ENCODE measurements around the gene TXN2. TPM values are rescaled to one million over a fixed set of nuclear protein-coding genes. Genes with fewer than 3 reads are reported as not detected.
"Not testable (repeated sequence)": the region's sequence is repeated elsewhere in the genome, so short reads cannot be mapped to it uniquely, and the experiment has no call there.

Gene TXN2
- 10 to 100 TPM; 94.3 to 97.0 TPM for total RNA-seq

GRCh38 chr22:36481393-36482168, at the start of gene TXN2:
Gene TXN2 (minus strand): TSS chr22:36481640. CDS start chr22:36480837, 803 bp downstream.
- intact Hi-C loops (cut with micrococcal nuclease), result loop anchor here (1.0 to 10.0 kb wide), 5 partner anchors 27 to 327 kb away; partner anchors contain the start of gene EIF3D
- H3K4me1 Mint-ChIP-seq (ENCODE audit: low read depth), result peaks cover 15% of the 10 kb centered on the region
- no peaks in the 10 kb centered on the region for H3K9me3 Mint-ChIP-seq
- peak within 1 kb of the TSS; percentile 96 for H3K27ac Mint-ChIP-seq
- CTCF ChIA-PET, result interaction anchor here (1.1 to 1.3 kb wide), 3 partner anchors 20 to 180 kb away, joined by 3 to 4 read pairs (median 3); no protein-coding TSS in a partner anchor
- POLR2A ChIA-PET, result interaction anchor here (1.2 to 2.0 kb wide), 4 partner anchors 93 to 148 kb away, joined by 3 to 6 read pairs (median 4); partner anchors contain the start of gene MYH9
- DNase-seq, result peak; percentile 96
- H3K27me3 Mint-ChIP-seq, result no peaks in the 10 kb centered on the region
- H3K36me3 Mint-ChIP-seq, result peaks cover 21% of the 10 kb centered on the region
- peak within 1 kb of the TSS; percentile 100 for H3K4me3 Mint-ChIP-seq

- CTCF ChIA-PET, result interaction anchor here (0.6 to 2.0 kb wide), 6 partner anchors 18 to 449 kb away, joined by 3 to 7 read pairs (median 5); partner anchors contain the start of gene FOXRED2
- H3K36me3 Mint-ChIP-seq, result peaks cover 40% of the 10 kb centered on the region
Observed at GRCh38 chr22:36528795-36529751, 47.6 kb upstream of the TXN2 start, which contains the start of gene EIF3D. Gene EIF3D (minus strand): TSS chr22:36529166. CDS start chr22:36526121, 3,045 bp downstream.

GRCh38 chr22:36528341-36528740, 46.9 kb upstream of the TXN2 start:
- no peaks in the 10 kb centered on the region for H3K9me3 Mint-ChIP-seq
- DNase-seq, result peak; percentile 26
- H3K4me3 Mint-ChIP-seq, result peak overlapping the region; percentile 95
- peaks cover 47% of the 10 kb centered on the region for H3K36me3 Mint-ChIP-seq
- H3K4me1 Mint-ChIP-seq (ENCODE audit: low read depth), result peaks cover 20% of the 10 kb centered on the region
- peak overlapping the region; percentile 98 for H3K27ac Mint-ChIP-seq
- H3K27me3 Mint-ChIP-seq, result peaks cover 1% of the 10 kb centered on the region
- ChIA-PET POLR2A (interaction anchor here (1.0 to 2.7 kb wide), 5 partner anchors 10 to 714 kb away, joined by 3 to 18 read pairs (median 3); partner anchors contain the start of genes FOXRED2 and IFT27), CTCF (interaction anchor here (0.6 to 2.0 kb wide), 6 partner anchors 17 to 449 kb away, joined by 3 to 7 read pairs (median 5); partner anchors contain the start of gene FOXRED2)
- intact Hi-C loops (cut with micrococcal nuclease), result loop anchor here (2.0 to 10.0 kb wide), 3 partner anchors 22 to 596 kb away; partner anchors contain the start of gene FOXRED2

More at GRCh38 chr22:36528795-36529751, 47.6 kb upstream of the TXN2 start, which contains the start of gene EIF3D:
- peak; percentile 99 for DNase-seq
- POLR2A ChIA-PET, result interaction anchor here (0.7 to 2.7 kb wide), 7 partner anchors 17 to 714 kb away, joined by 3 to 18 read pairs (median 4); partner anchors contain the start of genes FOXRED2, IFT27 and MYH9
- no peaks in the 10 kb centered on the region for H3K9me3 Mint-ChIP-seq
- H3K4me1 Mint-ChIP-seq (ENCODE audit: low read depth), result peaks cover 20% of the 10 kb centered on the region
- peaks cover 1% of the 10 kb centered on the region for H3K27me3 Mint-ChIP-seq
- intact Hi-C loops (cut with micrococcal nuclease), result loop anchor here (1.0 to 10.0 kb wide), 7 partner anchors 13 to 596 kb away; partner anchors contain the start of genes FOXRED2 and IFT27
- H3K27ac Mint-ChIP-seq, result peak within 1 kb of the TSS; percentile 98
- peak within 1 kb of the TSS; percentile 95 for H3K4me3 Mint-ChIP-seq

- Mint-ChIP-seq H3K27ac (no peak overlapping the region), H3K4me3 (no peak overlapping the region), H3K9me3 (no peaks in the 10 kb centered on the region), H3K36me3 (peaks cover 75% of the 10 kb centered on the region), H3K4me1 (ENCODE audit: low read depth) (peaks cover 20% of the 10 kb centered on the region), H3K27me3 (no peaks in the 10 kb centered on the region)
- ChIA-PET POLR2A (interaction anchor here (1.4 kb wide), 1 partner anchor 12 kb away, joined by 5 read pairs; no protein-coding TSS in a partner anchor), CTCF (interaction anchor here (1.1 to 4.4 kb wide), 2 partner anchors 8 to 12 kb away, joined by 4 to 19 read pairs; no protein-coding TSS in a partner anchor)
- no peak for DNase-seq
- intact Hi-C loops (cut with micrococcal nuclease), result loop anchor here (10.0 kb wide), 1 partner anchor 602 kb away; no protein-coding TSS in a partner anchor
Observed at GRCh38 chr22:36522662-36523061, 41.2 kb upstream of the TXN2 start.

GRCh38 chr22:36520423-36520822, 39.0 kb upstream of the TXN2 start:
- H3K9me3 Mint-ChIP-seq, result no peaks in the 10 kb centered on the region
- no peak overlapping the region for H3K4me3 Mint-ChIP-seq
- ChIA-PET CTCF (interaction anchor here (4.4 kb wide), 1 partner anchor 9 kb away, joined by 19 read pairs; no protein-coding TSS in a partner anchor), POLR2A (interaction anchor here (0.7 kb wide), 2 partner anchors 9 to 181 kb away, joined by 3 to 4 read pairs; no protein-coding TSS in a partner anchor)
- peaks cover 4% of the 10 kb centered on the region for H3K4me1 Mint-ChIP-seq (ENCODE audit: low read depth)
- no peaks in the 10 kb centered on the region for H3K27me3 Mint-ChIP-seq
- H3K27ac Mint-ChIP-seq, result no peak overlapping the region
- H3K36me3 Mint-ChIP-seq, result peaks cover 77% of the 10 kb centered on the region
- DNase-seq, result no peak
- intact Hi-C loops (cut with micrococcal nuclease), result loop anchor here (10.0 kb wide), 1 partner anchor 604 kb away; no protein-coding TSS in a partner anchor

- H3K9me3 Mint-ChIP-seq; H3K4me3 Mint-ChIP-seq; DNase-seq; H3K27ac Mint-ChIP-seq; H3K4me1 Mint-ChIP-seq (ENCODE audit: low read depth); H3K27me3 Mint-ChIP-seq: not testable (repeated sequence)
- ChIA-PET POLR2A (interaction anchor here (0.7 kb wide), 1 partner anchor 181 kb away, joined by 3 read pairs; no protein-coding TSS in a partner anchor), CTCF (interaction anchor here (4.4 kb wide), 1 partner anchor 9 kb away, joined by 19 read pairs; no protein-coding TSS in a partner anchor)
- intact Hi-C loops (cut with micrococcal nuclease), result loop anchor here (10.0 kb wide), 1 partner anchor 605 kb away; no protein-coding TSS in a partner anchor
- H3K36me3 Mint-ChIP-seq, result peaks cover 76% of the 10 kb centered on the region
Observed at GRCh38 chr22:36519906-36520305, 38.5 kb upstream of the TXN2 start.

- Mint-ChIP-seq H3K4me3 (no peak overlapping the region), H3K27me3 (no peaks in the 10 kb centered on the region), H3K27ac (no peak overlapping the region), H3K9me3 (no peaks in the 10 kb centered on the region), H3K4me1 (ENCODE audit: low read depth) (no peaks in the 10 kb centered on the region), H3K36me3 (peaks cover 77% of the 10 kb centered on the region)
- DNase-seq, result no peak
- ChIA-PET CTCF (no interaction called here), POLR2A (no interaction called here)
- intact Hi-C loops (cut with micrococcal nuclease), result no loop called here
Observed at GRCh38 chr22:36514766-36515165, 33.3 kb upstream of the TXN2 start.

- no peak for DNase-seq
- H3K4me3 Mint-ChIP-seq, result no peak overlapping the region
- ChIA-PET CTCF (interaction anchor here (1.2 kb wide), 1 partner anchor 211 kb away, joined by 3 read pairs; no protein-coding TSS in a partner anchor), POLR2A (interaction anchor here (3.2 kb wide), 1 partner anchor 15 kb away, joined by 18 read pairs; the partner anchor contains the start of gene EIF3D)
- peak overlapping the region; percentile 16 for H3K27ac Mint-ChIP-seq
- intact Hi-C loops (cut with micrococcal nuclease), result no loop called here
- H3K4me1 Mint-ChIP-seq (ENCODE audit: low read depth), result no peaks in the 10 kb centered on the region
- H3K27me3 Mint-ChIP-seq, result no peaks in the 10 kb centered on the region
- no peaks in the 10 kb centered on the region for H3K9me3 Mint-ChIP-seq
- peaks cover 65% of the 10 kb centered on the region for H3K36me3 Mint-ChIP-seq
Observed at GRCh38 chr22:36512991-36513390, 31.6 kb upstream of the TXN2 start.

- Mint-ChIP-seq H3K36me3 (peaks cover 62% of the 10 kb centered on the region), H3K9me3 (no peaks in the 10 kb centered on the region), H3K27ac (no peak overlapping the region), H3K4me1 (ENCODE audit: low read depth) (peaks cover 4% of the 10 kb centered on the region), H3K4me3 (no peak overlapping the region), H3K27me3 (no peaks in the 10 kb centered on the region)
- ChIA-PET POLR2A (interaction anchor here (1.7 to 3.2 kb wide), 2 partner anchors 12 to 16 kb away, joined by 6 to 18 read pairs; partner anchors contain the start of gene EIF3D), CTCF (interaction anchor here (1.2 to 2.6 kb wide), 2 partner anchors 9 to 210 kb away, joined by 3 to 19 read pairs; no protein-coding TSS in a partner anchor)
- no peak for DNase-seq
- intact Hi-C loops (cut with micrococcal nuclease), result no loop called here
Observed at GRCh38 chr22:36512333-36512732, 30.9 kb upstream of the TXN2 start.

GRCh38 chr22:36510966-36511881, 29.8 kb upstream of the TXN2 start:
- POLR2A ChIA-PET, result interaction anchor here (0.6 to 3.2 kb wide), 6 partner anchors 10 to 272 kb away, joined by 3 to 18 read pairs (median 4); partner anchors contain the start of genes APOL2 and EIF3D
- no peaks in the 10 kb centered on the region for H3K9me3 Mint-ChIP-seq
- H3K4me1 Mint-ChIP-seq (ENCODE audit: low read depth), result peaks cover 9% of the 10 kb centered on the region
- H3K27ac Mint-ChIP-seq, result no peak overlapping the region
- H3K36me3 Mint-ChIP-seq, result peaks cover 51% of the 10 kb centered on the region
- H3K27me3 Mint-ChIP-seq, result no peaks in the 10 kb centered on the region
- H3K4me3 Mint-ChIP-seq, result no peak overlapping the region
- peak; percentile 48 for DNase-seq
- CTCF ChIA-PET, result interaction anchor here (0.8 to 2.6 kb wide), 10 partner anchors 8 to 466 kb away, joined by 3 to 19 read pairs (median 4); partner anchors contain the start of genes EIF3D and TXN2
- intact Hi-C loops (cut with micrococcal nuclease), result no loop called here

Data from activated CD4-positive, alpha-beta memory T cell treated with anti-CD3 and anti-CD28 coated beads for 36 hours (primary cell).